H1 (cell line): ENCODE data around the gene JUN. TPM values are rescaled to one million over a fixed set of nuclear protein-coding genes. Genes with fewer than 3 reads are reported as not detected.

Experiments used
- CTCF ChIA-PET: fragments of 300-600 bp; sonication (Branson Sonifier 250); formaldehyde crosslinking; loops from one replicate; lab custom pipeline; 2021; ENCODE audit not compliant: partially characterized antibody; lab: Charles Lee
- POLR2A ChIA-PET: fragments of 300-600 bp; sonication (Branson Sonifier 250); formaldehyde crosslinking; loops from one replicate; lab custom pipeline; 2021; ENCODE audit warnings: inconsistent platforms; ENCODE audit not compliant: partially characterized antibody; lab: Charles Lee
- DNase-seq, 2 experiments: peaks; one replicate each; pipeline versions ENCODE4 v3.0.0 to v3.0.0-alpha.2; 2010 to 2022; ENCODE audit warnings: low spot score in 2 of 2, low read depth in 1 of 2, mixed read lengths in 1 of 2
- FAIRE-seq: peaks from 2 replicates; lab custom pipeline; 2011; peaks lifted over from hg19 to GRCh38; lab: Jason Lieb, UNC
- H2AFZ ChIP-seq: 2 replicates; pipeline ENCODE4 v1.8.1; 2012; ENCODE audit warnings: low read length, inconsistent platforms
- H2AK5ac ChIP-seq: 2 replicates; pipeline ENCODE4 v1.6.1; 2013; ENCODE audit warnings: low read depth, low read length
- H2BK120ac ChIP-seq: replicated peaks from 2 replicates; pipeline ENCODE3; 2013; ENCODE audit warnings: low read depth, low read length, inconsistent platforms
- H2BK12ac ChIP-seq: 2 replicates; pipeline ENCODE4 v1.6.1; 2013; ENCODE audit warnings: low read depth, low read length
- H2BK15ac ChIP-seq: 2 replicates; pipeline ENCODE4 v1.6.1; 2013; ENCODE audit warnings: low read length
- H2BK20ac ChIP-seq: 2 replicates; pipeline ENCODE4 v1.6.1; 2013; ENCODE audit warnings: low read length
- H2BK5ac ChIP-seq: 2 replicates; pipeline ENCODE4 v1.6.1; 2013; ENCODE audit warnings: low read depth, low read length
- H3K14ac ChIP-seq: 2 replicates; pipeline ENCODE4 v1.6.1; 2013; ENCODE audit warnings: inconsistent platforms; ENCODE audit not compliant: insufficient read length
- H3K18ac ChIP-seq: 2 replicates; pipeline ENCODE4 v1.6.1; 2013; ENCODE audit warnings: low read length; ENCODE audit errors: extremely low read depth
- H3K23ac ChIP-seq: 2 replicates; pipeline ENCODE4 v1.6.1; 2013; ENCODE audit warnings: inconsistent platforms; ENCODE audit not compliant: insufficient read length
- H3K23me2 ChIP-seq: 2 replicates; pipeline ENCODE4 v1.6.1; 2013; ENCODE audit warnings: low read depth, low read length
- H3K27ac ChIP-seq: 2 replicates; pipeline ENCODE4 v1.6.1; 2011; ENCODE audit warnings: low read depth, low read length, inconsistent platforms
- H3K27me3 ChIP-seq, 4 experiments: replicated peaks in 1 of 4; 1 replicate in 1 of 4; 2 replicates in 3 of 4; pipeline versions ENCODE4 v1.6.1 to v1.8.1; 2011 to 2013; ENCODE audit warnings: low read length in 3 of 4, mild to moderate bottlenecking in 3 of 4, inconsistent platforms in 2 of 4, mixed read lengths in 2 of 4, moderate library complexity in 1 of 4; ENCODE audit not compliant: control insufficient read depth in 3 of 4, insufficient read depth in 3 of 4; ENCODE audit errors: extremely low read depth in 1 of 4
- H3K36me3 ChIP-seq, 4 experiments: 2 replicates each; pipeline versions ENCODE4 v1.6.1 to v1.8.1; 2011 to 2013; ENCODE audit warnings: mild to moderate bottlenecking in 4 of 4, low read length in 3 of 4, moderate library complexity in 2 of 4, control low read depth in 1 of 4, inconsistent platforms in 1 of 4; ENCODE audit not compliant: insufficient read depth in 4 of 4, control insufficient read depth in 2 of 4
- H3K4ac ChIP-seq: replicated peaks from 2 replicates; pipeline ENCODE3; 2013; ENCODE audit warnings: low read length, low read depth, mixed read lengths, inconsistent platforms; ENCODE audit not compliant: insufficient read length
- H3K4me1 ChIP-seq, 4 experiments: replicated peaks in 1 of 4; 1 replicate in 1 of 4; 2 replicates in 3 of 4; pipeline versions ENCODE4 v1.6.1 to v1.8.1; 2011 to 2013; ENCODE audit warnings: low read length in 3 of 4, inconsistent platforms in 2 of 4, mixed read lengths in 1 of 4; ENCODE audit not compliant: insufficient read depth in 4 of 4, control insufficient read depth in 3 of 4
- H3K4me2 ChIP-seq, 2 experiments: 2 replicates each; pipeline versions ENCODE4 v1.6.1 to v1.8.1; 2011 to 2013; ENCODE audit warnings: low read depth in 2 of 2, low read length in 2 of 2, control low read depth in 1 of 2, inconsistent platforms in 1 of 2, mild to moderate bottlenecking in 1 of 2; ENCODE audit not compliant: insufficient read depth in 1 of 2
- H3K4me3 ChIP-seq, 4 experiments: fragments of 200-600, 300-600 bp in 1 of 4; sonication (generic), shearing (Covaris generic), sonication (Bioruptor Twin) in 1 of 4; 2 replicates each; pipeline versions ENCODE4 v1.5.1 to v1.8.1; 2011 to 2016; ENCODE audit warnings: low read length in 4 of 4, low read depth in 3 of 4, control low read depth in 2 of 4, inconsistent platforms in 2 of 4, mild to moderate bottlenecking in 2 of 4, mixed read lengths in 1 of 4, moderate library complexity in 1 of 4; ENCODE audit not compliant: insufficient read depth in 2 of 4; ENCODE audit errors: extremely low read depth in 1 of 4
- H3K56ac ChIP-seq: replicated peaks from 2 replicates; pipeline ENCODE3; 2013; ENCODE audit warnings: low read depth, mild to moderate bottlenecking, mixed read lengths, low read length, inconsistent platforms; ENCODE audit not compliant: insufficient read length
- H3K79me1 ChIP-seq: 2 replicates; pipeline ENCODE4 v1.6.1; 2013; ENCODE audit warnings: low read depth, low read length, control low read depth
- H3K79me2 ChIP-seq, 2 experiments: 2 replicates each; pipeline versions ENCODE4 v1.6.1 to v1.8.1; 2012 to 2013; ENCODE audit warnings: low read length in 2 of 2, mild to moderate bottlenecking in 2 of 2, inconsistent platforms in 1 of 2; ENCODE audit not compliant: insufficient read depth in 2 of 2, control insufficient read depth in 1 of 2
- H3K9ac ChIP-seq, 4 experiments: replicated peaks in 1 of 4; 1 replicate in 1 of 4; 2 replicates in 3 of 4; pipeline versions ENCODE4 v1.6.1 to v1.8.1; 2011 to 2013; ENCODE audit warnings: low read depth in 3 of 4, low read length in 3 of 4, control low read depth in 2 of 4, mild to moderate bottlenecking in 2 of 4, moderate library complexity in 2 of 4, inconsistent platforms in 1 of 4; ENCODE audit errors: extremely low read depth in 1 of 4
- H3K9me3 ChIP-seq, 2 experiments: 2 replicates each; pipeline versions ENCODE4 v1.6.1 to v1.8.1; 2012 to 2013; ENCODE audit warnings: mild to moderate bottlenecking in 2 of 2, moderate library complexity in 2 of 2, control low read depth in 1 of 2, inconsistent platforms in 1 of 2, low read depth in 1 of 2, low read length in 1 of 2, mixed read lengths in 1 of 2; ENCODE audit not compliant: insufficient read depth in 2 of 2
- H4K20me1 ChIP-seq, 2 experiments: replicated peaks in 1 of 2; 2 replicates each; pipeline versions ENCODE3 to v1.8.1; 2011 to 2013; ENCODE audit warnings: inconsistent platforms in 2 of 2, low read length in 2 of 2, mild to moderate bottlenecking in 1 of 2; ENCODE audit not compliant: insufficient read depth in 2 of 2, control insufficient read depth in 1 of 2
- H4K5ac ChIP-seq: 2 replicates; pipeline ENCODE4 v1.6.1; 2013; ENCODE audit warnings: low read length, low read depth, mixed read lengths, inconsistent platforms; ENCODE audit not compliant: insufficient read length
- H4K8ac ChIP-seq: 2 replicates; pipeline ENCODE4 v1.8.0; 2013; ENCODE audit warnings: mild to moderate bottlenecking, moderate library complexity, low read length, inconsistent platforms; ENCODE audit not compliant: insufficient read depth; ENCODE audit errors: extremely low read depth
- H4K91ac ChIP-seq: replicated peaks from 2 replicates; pipeline ENCODE3; 2013; ENCODE audit warnings: low read length, mixed read lengths, inconsistent platforms; ENCODE audit not compliant: insufficient read length
- ASH2L ChIP-seq: fragments of 200-600, 300-600 bp; sonication (generic); IDR thresholded peaks from one replicate; pipeline ENCODE4 v1.7.1; 2017; ENCODE audit warnings: low read length
- CEBPB ChIP-seq: IDR thresholded peaks from 2 replicates; pipeline ENCODE4 v1.6.1; 2012; ENCODE audit warnings: low read depth, low read length
- CTBP2 ChIP-seq: IDR thresholded peaks from 2 replicates; pipeline ENCODE4 v1.7.0; 2011; ENCODE audit warnings: borderline replicate concordance, mild to moderate bottlenecking, moderate library complexity, mixed read lengths, low read length; ENCODE audit not compliant: insufficient read depth, insufficient read length
- EP300 ChIP-seq, 2 experiments: IDR thresholded peaks; 1 replicate in 1 of 2; 2 replicates in 1 of 2; pipeline ENCODE4 v1.6.1; 2011 to 2012; ENCODE audit warnings: low read depth in 2 of 2, low read length in 2 of 2, mild to moderate bottlenecking in 2 of 2, borderline replicate concordance in 1 of 2, inconsistent platforms in 1 of 2, moderate library complexity in 1 of 2
- EZH2 ChIP-seq: fragments of 200-600 bp; sonication (generic); IDR thresholded peaks from 2 replicates; pipeline ENCODE4 v1.7.1; 2012; ENCODE audit warnings: low read depth, mild to moderate bottlenecking, moderate library complexity, low read length, inconsistent platforms; ENCODE audit not compliant: severe bottlenecking
- KDM1A ChIP-seq: fragments of 200-600, 300-600 bp; sonication (generic); IDR thresholded peaks from 2 replicates; pipeline ENCODE4 v1.7.1; 2016; ENCODE audit warnings: mild to moderate bottlenecking, low read length, borderline replicate concordance
- KDM5A ChIP-seq: fragments of 200-600 bp; IDR thresholded peaks from 2 replicates; pipeline ENCODE4 v1.7.1; 2012; ENCODE audit warnings: mild to moderate bottlenecking, low read length, inconsistent platforms, mixed read lengths
- MAX ChIP-seq: IDR thresholded peaks from 2 replicates; pipeline ENCODE4 v1.6.1; 2012; ENCODE audit warnings: inconsistent platforms
- NRF1 ChIP-seq: IDR thresholded peaks from 2 replicates; pipeline ENCODE4 v1.6.1; 2011; ENCODE audit warnings: mild to moderate bottlenecking, low read depth, low read length, improper control_type of control experiment
- PHF8 ChIP-seq: fragments of 200-600 bp; sonication (generic); conservative IDR thresholded peaks from 2 replicates; pipeline ENCODE4 v1.7.1; 2012; ENCODE audit warnings: low read depth, mild to moderate bottlenecking, inconsistent platforms, low read length, moderate library complexity
- SIRT6 ChIP-seq: IDR thresholded peaks from one replicate; pipeline ENCODE4 v1.7.1; 2012; ENCODE audit warnings: low read length, inconsistent platforms
- WGBS, 2 experiments: shearing (Covaris generic) in 1 of 2; methylation state at CpG; one replicate each; pipeline versions ENCODE4 v1.1.6 to v1.1.7; 2013 to 2015; ENCODE audit warnings: low lambda C conversion rate in 2 of 2, mixed read lengths in 2 of 2, inconsistent platforms in 1 of 2, low coverage in 1 of 2, missing lambda C conversion rate in 1 of 2; ENCODE audit not compliant: insufficient replicate concordance in 2 of 2, insufficient coverage in 1 of 2, insufficient read length in 1 of 2; ENCODE audit errors: extremely low coverage in 1 of 2, missing lambda C conversion rate in 1 of 2; 5-methylcytosine and 5-hydroxymethylcytosine counted together
- polyA plus RNA-seq, 7 experiments: library from polyadenylated mRNA; depleted of rRNA in 3 of 7; stranded (reverse) in 5 of 7; unstranded in 2 of 7; fragments of >200 nt in 5 of 7; fragments of 200-250 nt in 2 of 7; gene quantifications; 1 replicate in 5 of 7; 2 replicates in 1 of 7; 4 replicates in 1 of 7; pipeline versions ENCODE4 v1.2.1 to v1.2.3, GENCODE V29; 2011 to 2013; ENCODE audit warnings: missing spikeins in 2 of 7, mixed read lengths in 2 of 7
- total RNA-seq: library from RNA; stranded (reverse); fragmentation: NEBNext Ultra II Directional; extraction: Animal tissue kit (Norgen Biotek cat#: 25700); gene quantifications from 2 replicates; pipeline ENCODE4 v1.2.1, GENCODE V29; 2021

JUN gene
- total and polyA plus RNA-seq, 2 of the 8 experiments (the other 6 are each of a cell fraction or from before 2014, with no cell fraction given): 4.4 to 10.9 TPM

- no peak overlapping the region for H2BK120ac ChIP-seq
- no peak for FAIRE-seq
- no peak overlapping the region for H4K91ac ChIP-seq
- 95% methylated on average over 4 of the region's 4 CpGs; no CpG with 5 or more reads in 1 of the 2 experiments for WGBS, 2 experiments
- H3K23ac ChIP-seq: no peak overlapping the region
- no peaks in the 10 kb centered on the region for H3K79me2 ChIP-seq
- POLR2A ChIA-PET: no interaction called here
- no peak for DNase-seq
- no peak overlapping the region for H2BK12ac ChIP-seq
- no peaks in the 10 kb centered on the region for H3K36me3 ChIP-seq
- H2BK20ac ChIP-seq: no peak overlapping the region
- no peak overlapping the region for H3K9ac ChIP-seq
- no peak overlapping the region for H2AK5ac ChIP-seq
- H3K56ac ChIP-seq: no peak overlapping the region
- H4K8ac ChIP-seq: no peak overlapping the region
- peaks cover 12% of the 10 kb centered on the region for H3K23me2 ChIP-seq
- H3K14ac ChIP-seq: no peak overlapping the region
- H3K9me3 ChIP-seq: no peaks in the 10 kb centered on the region
- no peaks in the 10 kb centered on the region for H4K20me1 ChIP-seq
- no peak overlapping the region for H2AFZ ChIP-seq
- H3K4me2 ChIP-seq: no peak overlapping the region
- no peak overlapping the region for H4K5ac ChIP-seq
- H3K4ac ChIP-seq: no peak overlapping the region
- H3K18ac ChIP-seq: no peak overlapping the region
- H3K27me3 ChIP-seq: peaks cover 0 to 22% (median 14%) of the 10 kb centered on the region in 4 experiments; a peak in 6 of 7 replicates
- no peak overlapping the region for H2BK5ac ChIP-seq
- H3K4me3 ChIP-seq: no peak overlapping the region
- CTCF ChIA-PET: interaction anchor here (1.4 to 1.7 kb wide), 2 partner anchors 14 to 37 kb away, joined by 3 read pairs; no protein-coding TSS in a partner anchor
- H3K4me1 ChIP-seq: peaks cover 6 to 12% (median 6%) of the 10 kb centered on the region in 4 experiments; a peak in 5 of 7 replicates
- no peak overlapping the region for H2BK15ac ChIP-seq
- TF ChIP-seq NRF1: no peak
- no peak for TF ChIP-seq SIRT6
- TF ChIP-seq EP300 (IDR thresholded peaks at IDR 0.05; ENCODE audit: borderline replicate concordance in 1 of 2, low read depth in 2 of 2, low read length in 2 of 2): no peak
- TF ChIP-seq KDM5A: no peak
- no peak for TF ChIP-seq CTBP2
- TF ChIP-seq KDM1A: no peak
- TF ChIP-seq PHF8: no peak
- no peak for TF ChIP-seq MAX
- TF ChIP-seq EZH2: no peak
- TF ChIP-seq CEBPB: no peak
- no peak for TF ChIP-seq ASH2L
- H3K27ac ChIP-seq: no peak overlapping the region
- no peaks in the 10 kb centered on the region for H3K79me1 ChIP-seq
These were observed 29.1 kb upstream of the JUN start for GRCh38 chr1:58812926-58813325.
